IMR-90 (cell line): ENCODE measurements around the gene HCFC1. TPM values are rescaled to one million over a fixed set of nuclear protein-coding genes. Genes with fewer than 3 reads are reported as not detected.

ENCODE experiments used
- ATAC-seq: fragments of 200-7000 bp; cut with Tn5 transposase; 2 replicates; pipeline ENCODE4 v1.9.1; 2020; ENCODE audit warnings: low read depth, mild to moderate bottlenecking, moderate library complexity
- BruUV-seq: library from RNA; stranded (reverse); fragments of 400-500 nt; replicated peaks from 2 replicates; lab custom pipeline; 2021; lab: Mats Ljungman, UMichigan
- CTCF ChIA-PET: fragments of 300-600 bp; formaldehyde crosslinking; extraction: SDS; loops from one replicate; lab custom pipeline; 2021; ENCODE audit warnings: antibody characterized with exemption; lab: Yijun Ruan, JAX
- POLR2A ChIA-PET: fragments of 300-600 bp; sonication (Branson Sonifier 250); formaldehyde crosslinking; loops from one replicate; lab custom pipeline; 2022; ENCODE audit warnings: antibody characterized with exemption; ENCODE audit not compliant: unreplicated experiment; lab: Charles Lee
- DNase-seq: peaks from one replicate; pipeline ENCODE4 v3.0.0; 2013
- H2AFZ ChIP-seq: replicated peaks from 2 replicates; pipeline ENCODE3; 2013; ENCODE audit warnings: low read length, mild to moderate bottlenecking; ENCODE audit not compliant: poor library complexity
- H2AK5ac ChIP-seq: 2 replicates; pipeline ENCODE4 v1.6.1; 2013; ENCODE audit warnings: low read depth, low read length, inconsistent platforms
- H2AK9ac ChIP-seq: replicated peaks from 2 replicates; pipeline ENCODE3; 2013; ENCODE audit warnings: mild to moderate bottlenecking, low read depth, low read length, moderate library complexity; ENCODE audit not compliant: poor library complexity
- H2BK120ac ChIP-seq: 2 replicates; pipeline ENCODE4 v1.6.1; 2013; ENCODE audit warnings: low read depth, low read length, inconsistent platforms
- H2BK15ac ChIP-seq: 3 replicates; pipeline ENCODE4 v1.6.1; 2013; ENCODE audit warnings: low read depth, low read length, inconsistent platforms
- H2BK20ac ChIP-seq: 2 replicates; pipeline ENCODE4 v1.6.1; 2013; ENCODE audit warnings: low read depth, mild to moderate bottlenecking, inconsistent platforms, low read length, moderate library complexity
- H2BK5ac ChIP-seq: 2 replicates; pipeline ENCODE4 v1.6.1; 2013; ENCODE audit warnings: mild to moderate bottlenecking, low read depth, low read length, inconsistent platforms; ENCODE audit not compliant: poor library complexity, severe bottlenecking
- H3K14ac ChIP-seq: replicated peaks from 2 replicates; pipeline ENCODE4 v1.6.1; 2013; ENCODE audit warnings: low read depth, low read length, inconsistent platforms
- H3K18ac ChIP-seq: 2 replicates; pipeline ENCODE4 v1.6.1; 2013; ENCODE audit warnings: low read depth, low read length, control low read depth
- H3K23ac ChIP-seq: 2 replicates; pipeline ENCODE4 v1.6.1; 2013; ENCODE audit warnings: low read depth, low read length, inconsistent platforms
- H3K27ac ChIP-seq: 2 replicates; pipeline ENCODE4 v1.5.1; 2013; ENCODE audit warnings: mild to moderate bottlenecking, control low read depth, low read length; ENCODE audit not compliant: insufficient read depth
- H3K27me3 ChIP-seq: 2 replicates; pipeline ENCODE4 v1.6.1; 2013; ENCODE audit warnings: low read length; ENCODE audit not compliant: control insufficient read depth, insufficient read depth
- H3K36me3 ChIP-seq: 2 replicates; pipeline ENCODE4 v1.6.1; 2013; ENCODE audit warnings: low read length, mixed read lengths; ENCODE audit not compliant: control insufficient read depth, insufficient read depth
- H3K4ac ChIP-seq: 2 replicates; pipeline ENCODE4 v1.6.1; 2013; ENCODE audit warnings: low read depth, low read length, inconsistent platforms
- H3K4me1 ChIP-seq: 2 replicates; pipeline ENCODE4 v1.6.1; 2013; ENCODE audit warnings: low read length, mixed read lengths; ENCODE audit not compliant: control insufficient read depth, insufficient read depth
- H3K4me2 ChIP-seq: 2 replicates; pipeline ENCODE4 v1.6.1; 2013; ENCODE audit warnings: low read depth, mild to moderate bottlenecking, control low read depth, low read length, moderate library complexity
- H3K4me3 ChIP-seq: 2 replicates; pipeline ENCODE4 v1.5.1; 2013; ENCODE audit warnings: low read depth, mild to moderate bottlenecking, control low read depth, low read length, moderate library complexity; ENCODE audit not compliant: insufficient read depth
- H3K56ac ChIP-seq: 2 replicates; pipeline ENCODE4 v1.6.1; 2013; ENCODE audit warnings: low read length, inconsistent platforms; ENCODE audit not compliant: insufficient read depth; ENCODE audit errors: extremely low read depth
- H3K79me1 ChIP-seq, 2 experiments: 2 replicates each; pipeline ENCODE4 v1.6.1; 2013; ENCODE audit warnings: low read length in 2 of 2, inconsistent platforms in 1 of 2, low read depth in 1 of 2
- H3K9ac ChIP-seq: 2 replicates; pipeline ENCODE4 v1.6.1; 2013; ENCODE audit warnings: low read depth, low read length, control low read depth
- H3K9me1 ChIP-seq: 2 replicates; pipeline ENCODE4 v1.6.1; 2013; ENCODE audit warnings: low read length, inconsistent platforms; ENCODE audit not compliant: insufficient read depth
- H3K9me3 ChIP-seq: 2 replicates; pipeline ENCODE4 v1.6.1; 2013; ENCODE audit warnings: low read length; ENCODE audit not compliant: control insufficient read depth, insufficient read depth
- H4K20me1 ChIP-seq: 2 replicates; pipeline ENCODE4 v1.6.1; 2013; ENCODE audit warnings: low read length, inconsistent platforms; ENCODE audit not compliant: insufficient read depth
- H4K5ac ChIP-seq: 2 replicates; pipeline ENCODE4 v1.6.1; 2013; ENCODE audit warnings: mild to moderate bottlenecking, low read depth, low read length, control low read depth
- H4K8ac ChIP-seq, 2 experiments: 2 replicates each; pipeline ENCODE4 v1.6.1; 2013; ENCODE audit warnings: low read depth in 2 of 2, low read length in 2 of 2, control low read depth in 1 of 2, inconsistent platforms in 1 of 2
- H4K91ac ChIP-seq: 2 replicates; pipeline ENCODE4 v1.6.1; 2013; ENCODE audit warnings: low read depth, low read length, inconsistent platforms; ENCODE audit not compliant: insufficient read depth
- RFX5 ChIP-seq: IDR thresholded peaks from 2 replicates; pipeline ENCODE4 v1.8.0; 2012; ENCODE audit warnings: low read depth, mild to moderate bottlenecking, low read length, moderate library complexity
- WGBS, 2 experiments: methylation state at CpG; one replicate each; pipeline versions ENCODE4 v1.1.5 to v1.1.7; 2013; ENCODE audit warnings: missing lambda C conversion rate in 2 of 2; ENCODE audit not compliant: insufficient read length in 1 of 2; ENCODE audit errors: extremely low coverage in 2 of 2; 5-methylcytosine and 5-hydroxymethylcytosine counted together
- dilution Hi-C: fragments of 300-500 bp; cut with HindIII; formaldehyde crosslinking; loops from one replicate; pipeline ENCODE4 v1.14.3; 2018; ENCODE audit warnings: low sequenced_read_pairs; ENCODE audit not compliant: unreplicated experiment
- in situ Hi-C: fragments of 300-500 bp; cut with MboI; formaldehyde crosslinking; loops from 3 replicates; pipeline ENCODE4 v1.14.3; 2019; ENCODE audit warnings: low sequenced_read_pairs, inconsistent platforms, mixed read lengths
- intact Hi-C: fragments of 100-400 bp; cut with micrococcal nuclease; formaldehyde crosslinking; loops from 2 replicates; pipeline ENCODE4 v1.10.0; 2022
- polyA plus RNA-seq, 3 experiments: library from polyadenylated mRNA; depleted of rRNA; stranded (reverse); fragments of >200 nt; gene quantifications; 2 replicates each; pipeline ENCODE4 v1.2.3, GENCODE V29; 2012; ENCODE audit warnings: low replicate concordance in 1 of 3
- total RNA-seq: library from RNA; depleted of rRNA; stranded (reverse); fragments of >200 nt; gene quantifications from 2 replicates; pipeline ENCODE4 v1.2.3, GENCODE V29; 2012

The HCFC1 gene
- total and polyA plus RNA-seq, 2 of the 4 experiments (the other 2 are of a cell fraction) = 3.2 to 17.6 TPM

DNA sequence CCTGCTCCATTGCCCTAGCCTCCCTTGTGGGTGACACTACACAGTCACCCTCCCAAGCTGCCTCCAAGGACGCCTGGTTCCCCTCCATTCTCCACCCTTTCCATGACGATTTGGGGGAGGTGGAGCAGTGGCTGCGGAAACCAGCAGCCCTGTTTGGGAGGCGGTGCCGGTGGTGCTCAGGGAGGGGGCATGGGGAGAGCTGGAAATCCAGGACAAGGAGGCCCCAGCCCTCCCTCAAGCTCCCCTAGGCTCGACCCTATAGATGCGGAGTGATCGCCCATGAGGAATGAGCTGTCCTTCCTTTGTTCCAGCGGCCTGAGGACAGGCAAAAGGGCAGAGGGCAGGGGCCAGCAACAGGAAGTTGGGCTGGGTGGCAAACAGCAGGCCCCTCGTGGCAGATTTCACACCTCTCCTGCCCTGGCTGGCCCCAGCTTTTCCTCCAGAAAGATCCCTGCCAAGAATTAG lies 23.6 kb downstream of the HCFC1 start:
- H2BK120ac ChIP-seq = no peak overlapping the region
- H2AFZ ChIP-seq = no peak overlapping the region
- H2BK15ac ChIP-seq = no peak overlapping the region
- ATAC-seq (no peak), DNase-seq (no peak)
- no peaks in the 10 kb centered on the region for H4K20me1 ChIP-seq
- H3K9me1 ChIP-seq = no peaks in the 10 kb centered on the region
- peaks cover 0 to 4% of the 10 kb centered on the region in 2 experiments; a peak in 1 of 4 replicates for H3K79me1 ChIP-seq
- no peak overlapping the region for H2AK9ac ChIP-seq
- no peak overlapping the region for H2BK5ac ChIP-seq
- H3K36me3 ChIP-seq = peaks cover 28% of the 10 kb centered on the region
- H3K9me3 ChIP-seq = no peaks in the 10 kb centered on the region
- H3K4me3 ChIP-seq = no peak overlapping the region
- no peak overlapping the region for H3K14ac ChIP-seq
- no peak overlapping the region for H3K4me2 ChIP-seq
- in situ Hi-C loops (no loop called here), intact Hi-C loops (no loop called here), dilution Hi-C loops (no loop called here)
- H2AK5ac ChIP-seq = no peak overlapping the region
- H4K8ac ChIP-seq = no peak overlapping the region
- no peak overlapping the region for H3K56ac ChIP-seq
- TF ChIP-seq RFX5 = no peak
- H3K4ac ChIP-seq = no peak overlapping the region
- no peak overlapping the region for H3K23ac ChIP-seq
- TSS peak; percentile 87 for BruUV-seq
- H3K27ac ChIP-seq = no peak overlapping the region
- no peak overlapping the region for H3K18ac ChIP-seq
- POLR2A ChIA-PET = no interaction called here
- WGBS, 2 experiments = no CpG with 5 or more reads among the region's 10 CpGs
- H3K4me1 ChIP-seq = no peaks in the 10 kb centered on the region
- no peaks in the 10 kb centered on the region for H3K27me3 ChIP-seq
- H4K5ac ChIP-seq = no peak overlapping the region
- CTCF ChIA-PET = interaction anchor here (1.3 kb wide), 1 partner anchor 19 kb away, joined by 3 read pairs; no protein-coding TSS in a partner anchor
- H3K9ac ChIP-seq = no peak overlapping the region
- H2BK20ac ChIP-seq = no peak overlapping the region
- no peak overlapping the region for H4K91ac ChIP-seq
